Nephron (organoid): ENCODE measurements around the gene ARPC2.

Experiments
- H3K27ac Mint-ChIP-seq, 3 experiments: 2 replicates each; pipeline ENCODE4 v1.8.0; 2020; ENCODE audit warnings: mixed read lengths in 3 of 3, mild to moderate bottlenecking in 2 of 3, moderate library complexity in 1 of 3
- H3K27me3 Mint-ChIP-seq: 2 replicates; pipeline ENCODE4 v1.8.0; 2021; ENCODE audit warnings: low read depth, mild to moderate bottlenecking, moderate library complexity, mixed read lengths
- H3K36me3 Mint-ChIP-seq: 2 replicates; pipeline ENCODE4 v1.8.0; 2020; ENCODE audit warnings: low read depth, mixed read lengths
- H3K4me1 Mint-ChIP-seq: 2 replicates; pipeline ENCODE4 v1.8.0; 2020; ENCODE audit warnings: mixed read lengths
- H3K4me3 Mint-ChIP-seq, 3 experiments: 2 replicates each; pipeline ENCODE4 v1.8.0; 2020; ENCODE audit warnings: mild to moderate bottlenecking in 3 of 3, mixed read lengths in 3 of 3, moderate library complexity in 2 of 3
- H3K9me3 Mint-ChIP-seq: 2 replicates; pipeline ENCODE4 v1.8.0; 2020; ENCODE audit warnings: mixed read lengths
- CTCF ChIP-seq, 3 experiments: fragments of 200-600 bp; sonication (generic); IDR thresholded peaks; one replicate each; pipeline ENCODE4 v1.5.0; 2021; ENCODE audit warnings: antibody characterized with exemption in 3 of 3; ENCODE audit not compliant: unreplicated experiment in 3 of 3

Gene ARPC2

GRCh38 chr2:218249691-218250090 lies 32.7 kb downstream of the ARPC2 start:
- Mint-ChIP-seq H3K36me3 (peaks cover 74% of the 10 kb centered on the region), H3K27me3 (no peaks in the 10 kb centered on the region), H3K27ac (no peak overlapping the region), H3K4me3 (no peak overlapping the region), H3K9me3 (no peaks in the 10 kb centered on the region), H3K4me1 (peaks cover 7% of the 10 kb centered on the region)
- TF ChIP-seq CTCF (IDR thresholded peaks at IDR 0.05; ENCODE audit: unreplicated experiment in 3 of 3): no peak

- Mint-ChIP-seq H3K4me1 (peaks cover 7% of the 10 kb centered on the region), H3K27me3 (no peaks in the 10 kb centered on the region), H3K36me3 (peaks cover 69% of the 10 kb centered on the region), H3K4me3 (no peak overlapping the region), H3K9me3 (no peaks in the 10 kb centered on the region), H3K27ac (peak overlapping the region in 1 of 3 experiments; percentile 15)
- TF ChIP-seq CTCF (IDR thresholded peaks at IDR 0.05; ENCODE audit: unreplicated experiment in 3 of 3): no peak
Observed at GRCh38 chr2:218252509-218253231, 35.7 kb downstream of the ARPC2 start.

GRCh38 chr2:218253232-218253625 lies 36.2 kb downstream of the ARPC2 start:
- Mint-ChIP-seq H3K36me3 (peaks cover 64% of the 10 kb centered on the region), H3K27ac (peak overlapping the region in 1 of 3 experiments; percentile 15), H3K9me3 (no peaks in the 10 kb centered on the region), H3K4me1 (peaks cover 7% of the 10 kb centered on the region), H3K4me3 (no peak overlapping the region), H3K27me3 (no peaks in the 10 kb centered on the region)
- no peak for TF ChIP-seq CTCF (IDR thresholded peaks at IDR 0.05; ENCODE audit: unreplicated experiment in 3 of 3)

GRCh38 chr2:218255446-218255845 lies 38.5 kb downstream of the ARPC2 start:
- H3K36me3 Mint-ChIP-seq: peaks cover 46% of the 10 kb centered on the region
- no peaks in the 10 kb centered on the region for H3K9me3 Mint-ChIP-seq
- no peak overlapping the region for H3K4me3 Mint-ChIP-seq
- peaks cover 25% of the 10 kb centered on the region for H3K4me1 Mint-ChIP-seq
- H3K27ac Mint-ChIP-seq: no peak overlapping the region
- H3K27me3 Mint-ChIP-seq: no peaks in the 10 kb centered on the region
- TF ChIP-seq CTCF (IDR thresholded peaks at IDR 0.05; ENCODE audit: unreplicated experiment in 3 of 3): no peak

- H3K36me3 Mint-ChIP-seq: peaks cover 34% of the 10 kb centered on the region
- H3K4me1 Mint-ChIP-seq: peaks cover 37% of the 10 kb centered on the region
- H3K27ac Mint-ChIP-seq: peak overlapping the region in 1 of 3 experiments; percentile 38
- H3K9me3 Mint-ChIP-seq: no peaks in the 10 kb centered on the region
- no peak overlapping the region for H3K4me3 Mint-ChIP-seq
- no peaks in the 10 kb centered on the region for H3K27me3 Mint-ChIP-seq
- TF ChIP-seq CTCF (IDR thresholded peaks at IDR 0.05; ENCODE audit: unreplicated experiment in 3 of 3): no peak
Observed at GRCh38 chr2:218256612-218257350, 39.8 kb downstream of the ARPC2 start.
